HepG2 (cell line): ENCODE measurements around the gene VAC14. TPM values are rescaled to one million over a fixed set of nuclear protein-coding genes. Genes with fewer than 3 reads are reported as not detected.

Experiments used
- AGO2 ChIP-seq: fragments of 200-400 bp; formaldehyde crosslinking; optimal IDR thresholded peaks from 2 replicates; pipeline ENCODE3; 2017; ENCODE audit warnings: mild to moderate bottlenecking, low read depth, low read length, moderate library complexity
- CHD2 ChIP-seq: IDR thresholded peaks from 2 replicates; pipeline ENCODE4 v1.6.1; 2011; ENCODE audit warnings: low read depth, low read length, improper control_type of control experiment
- GATAD1 ChIP-seq: IDR thresholded peaks from 2 replicates; pipeline ENCODE4 v1.6.1; 2016; ENCODE audit warnings: missing genetic modification reagents, missing compliant biosample characterization
- MXD1 ChIP-seq: sonication (generic); formaldehyde crosslinking; IDR thresholded peaks from 2 replicates; pipeline ENCODE4 v1.4.0; 2020; ENCODE audit warnings: mild to moderate bottlenecking, missing genetic modification reagents
- NFYC ChIP-seq: IDR thresholded peaks from 2 replicates; pipeline ENCODE4 v1.6.1; 2016; ENCODE audit warnings: missing genetic modification reagents, missing compliant biosample characterization
- NR2F2 ChIP-seq: IDR thresholded peaks from 2 replicates; pipeline ENCODE4 v1.6.1; 2012; ENCODE audit warnings: low read depth, inconsistent platforms, borderline replicate concordance
- RBM39 ChIP-seq: fragments of 200-400 bp; formaldehyde crosslinking; IDR thresholded peaks from one replicate; pipeline ENCODE4 v1.6.1; 2018; ENCODE audit warnings: antibody characterized with exemption, mild to moderate bottlenecking, low read depth, low read length; ENCODE audit not compliant: poor library complexity, severe bottlenecking
- REPIN1 ChIP-seq: sonication (generic); formaldehyde crosslinking; IDR thresholded peaks from 2 replicates; pipeline ENCODE4 v1.8.0; 2022; ENCODE audit warnings: missing genetic modification reagents, low read depth, mild to moderate bottlenecking, borderline replicate concordance
- RERE ChIP-seq: IDR thresholded peaks from 2 replicates; pipeline ENCODE4 v1.6.1; 2016; ENCODE audit warnings: low read depth, missing genetic modification reagents, missing compliant biosample characterization
- REST ChIP-seq, 2 experiments: IDR thresholded peaks; 2 replicates each; pipeline ENCODE4 v1.6.1; 2011 to 2012; ENCODE audit warnings: low read length in 2 of 2, borderline replicate concordance in 1 of 2, low read depth in 1 of 2, mild to moderate bottlenecking in 1 of 2, moderate library complexity in 1 of 2
- TMF1 ChIP-seq: sonication (generic); formaldehyde crosslinking; IDR thresholded peaks from 2 replicates; pipeline ENCODE4 v1.8.1; 2022; ENCODE audit warnings: low read depth, missing genetic modification reagents
- ZNF260 ChIP-seq: sonication (generic); formaldehyde crosslinking; IDR thresholded peaks from 2 replicates; pipeline ENCODE4 v1.4.0; 2020; ENCODE audit warnings: missing genetic modification reagents, low read depth, mild to moderate bottlenecking, borderline replicate concordance
- ZNF33A ChIP-seq: sonication (generic); formaldehyde crosslinking; IDR thresholded peaks from 2 replicates; pipeline ENCODE4 v1.5.1; 2020; ENCODE audit warnings: missing genetic modification reagents, mild to moderate bottlenecking, moderate library complexity, borderline replicate concordance
- ZNF382 ChIP-seq: sonication (generic); formaldehyde crosslinking; IDR thresholded peaks from 2 replicates; pipeline ENCODE4 v1.5.0; 2020; ENCODE audit warnings: missing genetic modification reagents, mild to moderate bottlenecking, borderline replicate concordance
- ZNF510 ChIP-seq: sonication (generic); formaldehyde crosslinking; IDR thresholded peaks from 2 replicates; pipeline ENCODE4 v1.4.0; 2020; ENCODE audit warnings: low read depth, mild to moderate bottlenecking, missing genetic modification reagents
- ZNF549 ChIP-seq: sonication (generic); formaldehyde crosslinking; IDR thresholded peaks from 2 replicates; pipeline ENCODE4 v1.5.0; 2020; ENCODE audit warnings: missing genetic modification reagents
- ZNF614 ChIP-seq: IDR thresholded peaks from 2 replicates; pipeline ENCODE4 v1.6.1; 2018; ENCODE audit warnings: missing biosample characterization, missing genetic modification reagents, inconsistent platforms, borderline replicate concordance
- ZZZ3 ChIP-seq: sonication (generic); formaldehyde crosslinking; IDR thresholded peaks from 2 replicates; pipeline ENCODE4 v1.4.0; 2020; ENCODE audit warnings: missing genetic modification reagents, mild to moderate bottlenecking, borderline replicate concordance
- polyA plus RNA-seq, 8 experiments: library from polyadenylated mRNA; depleted of rRNA in 3 of 8; stranded (reverse) in 7 of 8; unstranded in 1 of 8; fragments of >200 nt; fragmentation: Illumina TruSeq in 4 of 8; extraction: Trizol in 4 of 8; gene quantifications; 2 replicates each; pipeline versions ENCODE4 v1.2.1 to v1.2.3, GENCODE V29; 2011 to 2016; ENCODE audit warnings: low read depth in 4 of 8, missing spikeins in 1 of 8, mixed read lengths in 1 of 8; ENCODE audit not compliant: insufficient read depth in 1 of 8
- total RNA-seq, 5 experiments: library from RNA; depleted of rRNA; stranded (reverse); fragments of >200 nt; fragmentation: Illumina TruSeq; extraction: Trizol; gene quantifications; 2 replicates each; pipeline ENCODE4 v1.2.3, GENCODE V29; 2016; ENCODE audit warnings: low read depth in 1 of 5

Gene VAC14
- total and polyA plus RNA-seq, 2 of the 13 experiments (the other 11 are each of a cell fraction or from before 2014, with no cell fraction given), result 23.5 to 24.6 TPM

GRCh38 chr16:70746040-70746707 is 54.8 kb downstream of the VAC14 start (continued):
- TF ChIP-seq MXD1 (peak; percentile 95), NR2F2 (no peak), ZNF33A (CRISPR knock-in tag) (no peak), GATAD1 (CRISPR knock-in tag) (no peak), ZNF382 (CRISPR knock-in tag) (no peak), TMF1 (CRISPR knock-in tag) (no peak), REPIN1 (CRISPR knock-in tag) (no peak), ZNF549 (CRISPR knock-in tag) (no peak), ZNF260 (CRISPR knock-in tag) (no peak), RERE (CRISPR knock-in tag) (peak; percentile 64; the same call in 1 of the 2 replicates), REST (IDR thresholded peaks at IDR 0.05; ENCODE audit: borderline replicate concordance in 1 of 2, low read depth in 1 of 2, low read length in 2 of 2) (no peak), ZNF510 (CRISPR knock-in tag) (peak; percentile 80; the same call in 1 of the 2 replicates), RBM39 (no peak), NFYC (no peak; the same call in 1 of the 2 replicates), ZNF614 (0 out of 2 replicates have a peak, but pooled peaks have one; percentile 28), CHD2 (no peak), AGO2 (peak; percentile 99), ZZZ3 (CRISPR knock-in tag) (0 out of 2 replicates have a peak, but pooled peaks have one; percentile 71)
